ENCODE measurements around the gene S100A7A.
"Not testable (repeated sequence)": the region's sequence is repeated elsewhere in the genome, so short reads cannot be mapped to it uniquely, and the experiment has no call there.

DNA sequence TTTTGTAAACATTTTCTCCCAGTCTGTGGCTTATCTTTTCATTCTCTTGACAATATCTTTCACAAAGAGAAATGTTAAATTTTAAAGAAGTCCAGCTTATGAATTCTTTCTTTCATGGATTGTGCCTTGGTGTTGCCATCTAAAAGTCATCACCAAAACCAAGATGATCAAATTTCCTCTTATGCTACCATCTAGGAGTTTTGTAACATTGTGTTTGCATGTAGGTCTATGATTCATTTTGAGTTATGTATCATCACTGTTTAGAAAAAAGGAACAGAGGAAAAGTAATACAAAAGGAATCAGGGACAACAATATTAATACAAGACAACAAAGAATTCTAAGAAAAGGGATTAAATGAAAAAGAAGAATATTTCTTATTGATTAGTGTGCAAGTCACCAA, 46.4 kb downstream of the S100A7A start:
- not testable (repeated sequence) for TF ChIP-seq POLR2A (IDR thresholded peaks at IDR 0.05)
- TF ChIP-seq, protein P1, sequence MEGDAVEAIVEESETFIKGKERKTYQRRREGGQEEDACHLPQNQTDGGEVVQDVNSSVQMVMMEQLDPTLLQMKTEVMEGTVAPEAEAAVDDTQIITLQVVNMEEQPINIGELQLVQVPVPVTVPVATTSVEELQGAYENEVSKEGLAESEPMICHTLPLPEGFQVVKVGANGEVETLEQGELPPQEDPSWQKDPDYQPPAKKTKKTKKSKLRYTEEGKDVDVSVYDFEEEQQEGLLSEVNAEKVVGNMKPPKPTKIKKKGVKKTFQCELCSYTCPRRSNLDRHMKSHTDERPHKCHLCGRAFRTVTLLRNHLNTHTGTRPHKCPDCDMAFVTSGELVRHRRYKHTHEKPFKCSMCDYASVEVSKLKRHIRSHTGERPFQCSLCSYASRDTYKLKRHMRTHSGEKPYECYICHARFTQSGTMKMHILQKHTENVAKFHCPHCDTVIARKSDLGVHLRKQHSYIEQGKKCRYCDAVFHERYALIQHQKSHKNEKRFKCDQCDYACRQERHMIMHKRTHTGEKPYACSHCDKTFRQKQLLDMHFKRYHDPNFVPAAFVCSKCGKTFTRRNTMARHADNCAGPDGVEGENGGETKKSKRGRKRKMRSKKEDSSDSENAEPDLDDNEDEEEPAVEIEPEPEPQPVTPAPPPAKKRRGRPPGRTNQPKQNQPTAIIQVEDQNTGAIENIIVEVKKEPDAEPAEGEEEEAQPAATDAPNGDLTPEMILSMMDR (IDR thresholded peaks at IDR 0.05), result not testable (repeated sequence)

Data from body of pancreas (tissue), 4 donors.